Immature natural killer cell (primary cell): Measurements from ENCODE around the gene DHRS7C. TPM values are rescaled to one million over a fixed set of nuclear protein-coding genes. Genes with fewer than 3 reads are reported as not detected.
"Not testable (repeated sequence)": the region's sequence is repeated elsewhere in the genome, so short reads cannot be mapped to it uniquely, and the experiment has no call there.

Experiments
- DNase-seq, 3 donors: peaks; one replicate each; pipeline ENCODE4 v3.0.0; 2022; ENCODE audit warnings: mixed read lengths in 1 of 3
- H3K27ac Mint-ChIP-seq, 6 donors: one replicate each; pipeline ENCODE4 v1.8.0; 2020; ENCODE audit warnings: mixed read lengths in 6 of 6, mild to moderate bottlenecking in 5 of 6, inconsistent platforms in 4 of 6, moderate library complexity in 3 of 6
- H3K27me3 Mint-ChIP-seq, 3 donors: one replicate each; pipeline ENCODE4 v1.8.0; 2020 to 2021; ENCODE audit warnings: low read depth in 3 of 3, mild to moderate bottlenecking in 3 of 3, mixed read lengths in 3 of 3, moderate library complexity in 3 of 3, inconsistent platforms in 1 of 3
- H3K36me3 Mint-ChIP-seq, 3 donors: one replicate each; pipeline ENCODE4 v1.8.0; 2020; ENCODE audit warnings: mixed read lengths in 3 of 3, inconsistent platforms in 2 of 3, mild to moderate bottlenecking in 2 of 3
- H3K4me1 Mint-ChIP-seq, 2 donors: one replicate each; pipeline ENCODE4 v1.8.0; 2020; ENCODE audit warnings: inconsistent platforms in 2 of 2, mild to moderate bottlenecking in 2 of 2, mixed read lengths in 2 of 2, moderate library complexity in 1 of 2
- H3K4me3 Mint-ChIP-seq, 5 donors: one replicate each; pipeline ENCODE4 v1.8.0; 2020; ENCODE audit warnings: mild to moderate bottlenecking in 5 of 5, mixed read lengths in 5 of 5, inconsistent platforms in 3 of 5, moderate library complexity in 3 of 5
- H3K9me3 Mint-ChIP-seq, 6 donors: one replicate each; pipeline ENCODE4 v1.8.0; 2020; ENCODE audit warnings: mild to moderate bottlenecking in 6 of 6, mixed read lengths in 6 of 6, inconsistent platforms in 4 of 6, moderate library complexity in 3 of 6
- polyA plus RNA-seq, 3 donors: library from polyadenylated mRNA; unstranded; fragments of 300-500 nt; fragmentation: Illumina TruSeq; gene quantifications; one replicate each; pipeline ENCODE4 v1.2.3, GENCODE V29; 2021

DHRS7C gene
- polyA plus RNA-seq, 3 donors from 2014 or later = not detected

DNA sequence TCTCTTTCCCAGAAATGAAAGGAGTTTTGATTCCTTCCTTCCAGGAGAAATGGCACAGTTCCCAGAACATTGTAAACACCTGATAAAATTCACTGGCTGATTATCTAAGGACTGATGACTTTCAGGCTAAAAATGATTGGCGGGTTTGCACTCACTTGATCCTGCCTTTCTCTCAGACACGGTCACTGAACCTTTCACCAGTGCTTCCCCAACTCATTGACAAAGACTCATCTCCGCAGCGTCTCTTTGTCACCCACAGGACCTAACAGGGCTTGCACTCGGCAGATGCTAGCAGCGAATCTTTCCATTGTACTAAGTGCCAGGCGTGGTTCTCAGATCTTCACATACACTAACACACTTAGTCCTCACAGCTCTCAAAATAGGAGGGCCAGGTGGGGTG is 7.3 kb upstream of the DHRS7C start:
- Mint-ChIP-seq H3K27ac (no peak overlapping the region), H3K36me3 (no peaks in the 10 kb centered on the region), H3K9me3 (no peaks in the 10 kb centered on the region), H3K27me3 (peaks cover 5 to 10% (median 6%) of the 10 kb centered on the region in 3 donors), H3K4me3 (no peak overlapping the region), H3K4me1 (no peaks in the 10 kb centered on the region)
- DNase-seq = no peak

DNA sequence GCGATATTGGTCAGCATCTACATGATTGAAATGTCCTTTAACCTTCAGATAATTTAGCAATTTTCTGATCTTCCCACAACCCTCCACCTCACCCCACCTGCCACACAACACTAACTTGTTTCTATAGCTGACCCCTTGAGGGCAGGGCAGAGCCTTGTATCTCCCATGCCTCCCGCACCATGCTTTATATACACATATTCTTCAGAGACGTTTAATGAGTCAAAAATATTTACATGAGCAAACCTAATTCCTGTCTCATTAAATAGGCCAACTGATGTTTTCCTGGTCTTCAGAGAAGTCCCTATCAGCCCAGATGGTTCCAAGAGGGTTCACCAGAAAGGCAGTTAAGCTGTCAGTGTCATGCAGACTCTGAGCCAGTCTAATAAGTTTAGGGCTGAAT is 6.6 kb upstream of the DHRS7C start:
- Mint-ChIP-seq H3K27me3 (peaks cover 4 to 10% (median 5%) of the 10 kb centered on the region in 3 donors), H3K4me3 (no peak overlapping the region), H3K27ac (no peak overlapping the region), H3K36me3 (no peaks in the 10 kb centered on the region), H3K4me1 (no peaks in the 10 kb centered on the region), H3K9me3 (no peaks in the 10 kb centered on the region)
- DNase-seq = no peak

DNA sequence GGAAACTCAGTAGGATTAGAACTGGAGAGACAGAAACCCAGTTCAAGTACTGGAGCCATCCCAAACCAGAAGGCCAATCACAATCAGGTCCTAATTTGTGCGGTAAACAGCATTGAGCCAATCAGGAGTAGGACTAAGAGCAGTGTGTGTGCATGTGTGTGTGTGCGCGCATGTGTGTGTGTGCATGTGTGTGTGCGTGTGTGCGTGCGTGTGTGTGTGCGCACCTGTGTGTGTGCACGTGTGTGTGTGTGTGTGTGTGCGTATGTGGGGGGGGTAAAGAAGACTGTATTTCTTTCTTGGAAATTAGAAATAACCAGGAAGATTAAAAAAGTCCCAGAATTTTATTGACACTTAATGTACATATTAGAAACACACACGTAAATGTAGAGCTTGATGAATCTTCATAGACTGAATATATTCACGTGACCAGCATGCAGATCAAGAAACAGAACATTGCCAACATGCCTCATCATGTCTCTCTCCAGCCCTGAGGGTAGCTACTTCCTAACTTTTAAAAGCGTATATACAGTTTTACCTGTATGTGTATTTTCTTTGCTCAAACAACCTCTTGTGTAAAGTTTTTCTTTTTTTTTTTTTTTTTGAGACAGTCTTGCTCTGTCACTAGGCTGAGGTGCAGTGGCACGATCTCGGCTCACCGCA is 919 bp upstream of the DHRS7C start:
- no peak overlapping the region for H3K27ac Mint-ChIP-seq
- peaks cover 2 to 4% (median 2%) of the 10 kb centered on the region in 3 donors for H3K27me3 Mint-ChIP-seq
- no peak for DNase-seq
- H3K9me3 Mint-ChIP-seq = no peaks in the 10 kb centered on the region
- no peak overlapping the region for H3K4me3 Mint-ChIP-seq
- no peaks in the 10 kb centered on the region for H3K4me1 Mint-ChIP-seq
- H3K36me3 Mint-ChIP-seq = no peaks in the 10 kb centered on the region

DNA sequence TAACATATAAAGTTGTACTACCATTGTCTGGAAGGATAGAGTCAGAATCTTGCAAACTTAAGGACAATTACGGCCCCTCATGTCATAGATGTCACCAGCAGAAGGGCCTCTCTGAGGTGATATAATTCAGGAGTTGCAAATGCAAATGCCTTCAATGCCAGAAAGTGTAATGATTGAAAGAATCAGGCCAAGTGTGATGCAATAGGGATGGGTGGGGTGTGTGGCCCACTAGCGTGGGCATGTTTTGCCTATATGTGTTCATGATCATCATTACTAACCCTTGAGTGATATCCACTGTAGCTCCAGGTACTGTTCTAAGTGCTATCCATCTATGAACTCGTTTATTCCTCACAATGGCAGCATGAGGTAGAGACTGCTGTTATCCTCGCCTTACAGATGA is 1.1 kb downstream of the DHRS7C start:
- Mint-ChIP-seq H3K27me3 (peaks cover 4 to 5% (median 5%) of the 10 kb centered on the region in 3 donors), H3K27ac (no peak overlapping the region), H3K36me3 (no peaks in the 10 kb centered on the region), H3K4me3 (no peak overlapping the region), H3K4me1 (no peaks in the 10 kb centered on the region), H3K9me3 (no peaks in the 10 kb centered on the region)
- DNase-seq = no peak

DNA sequence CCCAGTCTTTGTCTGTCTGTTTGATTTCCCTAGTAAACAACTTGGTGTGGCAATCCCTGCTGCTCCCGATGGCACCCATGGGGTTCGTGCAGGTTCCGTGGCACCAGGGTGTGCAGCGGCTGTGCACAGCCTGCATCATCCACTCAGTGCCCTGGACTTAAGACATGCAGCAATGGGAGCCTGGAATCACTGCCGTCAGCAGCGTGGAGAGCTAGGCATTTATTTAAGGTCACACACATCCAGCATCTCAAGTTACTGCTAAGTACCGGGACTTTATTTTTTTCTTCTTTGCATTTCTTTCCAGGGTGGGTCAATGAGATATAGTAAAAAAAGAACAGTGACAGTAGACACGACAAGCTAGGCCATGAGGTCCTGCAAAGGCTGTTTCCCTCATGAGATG is 2.8 kb downstream of the DHRS7C start:
- Mint-ChIP-seq H3K9me3 (no peaks in the 10 kb centered on the region), H3K27me3 (peaks cover 2 to 4% (median 2%) of the 10 kb centered on the region in 3 donors), H3K27ac (no peak overlapping the region), H3K4me3 (no peak overlapping the region), H3K36me3 (no peaks in the 10 kb centered on the region), H3K4me1 (no peaks in the 10 kb centered on the region)
- DNase-seq = no peak

DNA sequence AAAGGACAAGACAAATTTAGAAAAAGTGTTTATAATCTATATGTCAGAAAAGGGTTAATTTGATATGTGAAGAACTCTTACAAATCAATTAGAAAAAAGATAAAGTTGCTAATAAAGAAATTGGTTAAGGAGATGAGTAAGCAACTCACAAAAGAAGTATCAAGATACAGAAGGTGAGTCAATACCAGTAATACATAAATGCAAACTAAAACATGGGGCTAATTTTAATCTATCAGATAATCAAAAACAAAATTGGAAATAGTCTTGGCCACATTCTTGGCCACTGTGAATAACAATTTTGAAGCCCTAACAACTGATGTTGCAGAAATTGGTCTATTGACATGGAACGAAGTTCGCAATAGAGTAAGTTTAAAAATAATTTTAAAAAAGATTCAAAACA is 6.8 kb downstream of the DHRS7C start:
- no peak for DNase-seq
- H3K27ac Mint-ChIP-seq = no peak overlapping the region
- no peaks in the 10 kb centered on the region for H3K9me3 Mint-ChIP-seq
- no peaks in the 10 kb centered on the region for H3K36me3 Mint-ChIP-seq
- no peaks in the 10 kb centered on the region for H3K4me1 Mint-ChIP-seq
- no peak overlapping the region for H3K4me3 Mint-ChIP-seq
- H3K27me3 Mint-ChIP-seq = peaks cover 2 to 6% (median 4%) of the 10 kb centered on the region in 3 donors

DNA sequence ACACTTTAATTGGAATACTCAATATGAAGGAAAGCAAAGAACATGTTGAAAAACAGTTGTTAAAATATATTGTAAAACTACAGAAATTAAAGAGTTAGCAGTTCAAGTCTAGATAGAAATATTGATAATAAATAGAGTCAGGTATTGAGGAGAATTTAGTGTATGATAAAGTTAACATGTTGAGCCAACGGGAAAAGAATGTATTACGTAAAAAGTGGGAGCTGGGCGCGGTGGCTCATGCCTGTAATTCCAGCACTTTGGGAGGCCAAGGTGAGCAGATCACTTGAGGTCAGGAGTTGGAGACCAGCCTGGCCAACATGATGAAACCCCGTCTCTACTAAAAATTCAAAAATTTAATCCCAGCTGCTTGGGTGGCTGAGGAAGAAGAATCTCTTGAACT is 7.9 kb downstream of the DHRS7C start:
- H3K4me3 Mint-ChIP-seq, H3K4me1 Mint-ChIP-seq, H3K36me3 Mint-ChIP-seq, H3K9me3 Mint-ChIP-seq, H3K27me3 Mint-ChIP-seq, H3K27ac Mint-ChIP-seq, DNase-seq: not testable (repeated sequence)

DNA sequence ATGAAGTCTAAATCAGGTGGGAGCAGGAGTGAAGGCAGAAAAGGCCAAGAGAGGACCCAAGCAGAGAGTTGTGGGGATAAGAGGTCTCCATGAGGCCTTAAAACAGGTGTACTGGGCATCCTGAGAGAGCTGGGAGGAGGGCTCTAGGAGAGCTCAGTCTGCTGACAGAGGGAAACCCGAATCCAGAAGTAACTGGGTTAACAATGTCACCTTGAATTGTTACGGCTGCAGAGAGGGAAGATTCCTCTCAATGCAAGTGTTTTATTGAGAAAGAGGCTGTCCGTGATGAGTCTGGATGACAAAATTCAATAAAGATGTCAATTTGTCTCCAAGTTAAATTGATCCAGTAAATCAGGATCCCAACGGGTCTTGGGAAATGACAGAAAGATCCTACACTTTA is 8.3 kb downstream of the DHRS7C start:
- Mint-ChIP-seq H3K36me3 (no peaks in the 10 kb centered on the region), H3K4me1 (no peaks in the 10 kb centered on the region), H3K27ac (no peak overlapping the region), H3K4me3 (no peak overlapping the region), H3K9me3 (no peaks in the 10 kb centered on the region), H3K27me3 (peaks cover 2 to 6% (median 4%) of the 10 kb centered on the region in 3 donors)
- DNase-seq = no peak

DNA sequence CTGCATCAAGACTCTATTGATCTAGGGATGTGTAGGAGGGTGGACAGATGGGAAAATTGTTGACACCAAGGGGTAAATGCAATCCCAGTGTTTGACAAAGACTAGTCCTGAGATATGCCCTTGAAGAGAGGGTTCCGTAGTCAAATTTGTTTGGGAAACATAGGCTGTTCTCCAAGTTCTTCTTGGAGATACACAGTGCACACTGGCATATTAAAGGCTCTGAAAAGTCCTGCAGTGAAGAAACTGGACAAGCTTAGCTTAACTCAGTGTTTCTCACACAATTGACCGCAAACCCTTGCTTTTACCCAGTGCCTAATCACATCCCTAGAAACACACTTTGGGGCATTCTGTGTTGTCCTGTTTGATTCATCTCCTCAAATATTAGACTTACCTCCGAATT is 10.8 kb downstream of the DHRS7C start:
- DNase-seq = no peak
- Mint-ChIP-seq H3K4me3 (no peak overlapping the region), H3K27ac (no peak overlapping the region), H3K4me1 (no peaks in the 10 kb centered on the region), H3K36me3 (no peaks in the 10 kb centered on the region), H3K27me3 (peaks cover 3 to 5% (median 4%) of the 10 kb centered on the region in 3 donors), H3K9me3 (no peaks in the 10 kb centered on the region)

DNA sequence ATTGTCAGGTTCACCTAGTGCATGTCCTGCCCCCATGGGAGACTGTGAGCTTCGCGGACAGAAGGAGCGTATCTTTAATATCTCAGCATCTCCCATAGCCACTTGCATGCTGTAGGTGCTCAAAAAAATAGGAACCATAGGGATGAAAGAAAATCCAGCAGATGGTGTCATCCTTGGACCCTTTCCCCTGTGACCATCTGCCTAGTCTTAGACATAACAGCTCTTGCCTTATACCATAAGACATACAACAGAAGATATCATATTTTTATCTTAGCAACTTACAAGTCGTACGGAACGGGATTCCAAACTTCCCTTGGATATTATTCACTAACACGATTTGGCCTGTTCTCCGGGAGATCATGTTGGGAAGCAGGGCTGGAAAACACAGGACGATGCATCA is 14.5 kb downstream of the DHRS7C start:
- H3K36me3 Mint-ChIP-seq = no peaks in the 10 kb centered on the region
- peaks cover 0 to 7% (median 6%) of the 10 kb centered on the region in 3 donors for H3K27me3 Mint-ChIP-seq
- no peak for DNase-seq
- H3K9me3 Mint-ChIP-seq = no peaks in the 10 kb centered on the region
- no peak overlapping the region for H3K27ac Mint-ChIP-seq
- no peak overlapping the region for H3K4me3 Mint-ChIP-seq
- no peaks in the 10 kb centered on the region for H3K4me1 Mint-ChIP-seq

DNA sequence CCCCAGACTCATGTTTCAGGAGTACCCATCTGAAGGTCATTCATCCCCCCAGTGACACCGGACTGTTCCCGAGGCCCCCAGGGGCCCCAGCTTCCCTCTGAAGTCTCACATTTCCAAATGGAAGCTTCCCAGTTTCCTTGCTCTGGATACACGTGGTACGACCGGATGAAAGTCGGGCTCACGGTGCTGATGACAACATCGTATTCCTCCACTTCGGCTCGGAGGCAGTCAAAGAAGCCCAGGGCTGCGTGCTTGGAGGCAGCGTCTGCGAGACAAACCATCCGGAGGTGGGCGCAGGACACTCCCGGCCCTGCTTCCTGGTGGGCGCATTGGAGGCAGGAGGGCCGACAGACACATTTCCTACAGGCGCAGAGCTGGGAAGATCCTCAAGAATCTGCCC is 18.7 kb downstream of the DHRS7C start:
- no peak for DNase-seq
- Mint-ChIP-seq H3K36me3 (no peaks in the 10 kb centered on the region), H3K4me1 (no peaks in the 10 kb centered on the region), H3K27ac (no peak overlapping the region), H3K9me3 (no peaks in the 10 kb centered on the region), H3K4me3 (no peak overlapping the region), H3K27me3 (peaks cover 0 to 7% (median 5%) of the 10 kb centered on the region in 3 donors)

DNA sequence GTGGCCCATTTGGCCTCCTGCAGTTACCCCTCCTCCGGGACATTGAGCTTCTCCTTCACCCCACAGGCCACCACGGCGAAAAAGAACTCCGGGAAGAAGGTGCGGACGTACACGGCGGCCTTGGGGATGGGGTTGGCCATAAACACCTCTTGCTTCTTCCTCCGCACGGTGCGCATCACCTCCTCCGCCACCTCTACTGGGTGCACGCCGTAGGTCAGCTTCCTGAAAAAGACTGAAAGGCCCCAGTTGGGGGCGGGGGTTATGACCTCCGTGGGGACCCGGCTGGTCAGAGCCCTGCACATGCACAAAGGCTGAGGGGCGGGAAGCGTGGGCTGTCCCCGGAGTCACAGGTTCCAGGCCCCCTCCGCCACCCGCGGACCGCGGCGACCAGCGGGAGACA is 19.9 kb downstream of the DHRS7C start:
- Mint-ChIP-seq H3K4me3 (no peak overlapping the region), H3K27ac (no peak overlapping the region), H3K27me3 (peaks cover 0 to 8% (median 5%) of the 10 kb centered on the region in 3 donors), H3K36me3 (no peaks in the 10 kb centered on the region), H3K9me3 (no peaks in the 10 kb centered on the region), H3K4me1 (no peaks in the 10 kb centered on the region)
- no peak for DNase-seq

DNA sequence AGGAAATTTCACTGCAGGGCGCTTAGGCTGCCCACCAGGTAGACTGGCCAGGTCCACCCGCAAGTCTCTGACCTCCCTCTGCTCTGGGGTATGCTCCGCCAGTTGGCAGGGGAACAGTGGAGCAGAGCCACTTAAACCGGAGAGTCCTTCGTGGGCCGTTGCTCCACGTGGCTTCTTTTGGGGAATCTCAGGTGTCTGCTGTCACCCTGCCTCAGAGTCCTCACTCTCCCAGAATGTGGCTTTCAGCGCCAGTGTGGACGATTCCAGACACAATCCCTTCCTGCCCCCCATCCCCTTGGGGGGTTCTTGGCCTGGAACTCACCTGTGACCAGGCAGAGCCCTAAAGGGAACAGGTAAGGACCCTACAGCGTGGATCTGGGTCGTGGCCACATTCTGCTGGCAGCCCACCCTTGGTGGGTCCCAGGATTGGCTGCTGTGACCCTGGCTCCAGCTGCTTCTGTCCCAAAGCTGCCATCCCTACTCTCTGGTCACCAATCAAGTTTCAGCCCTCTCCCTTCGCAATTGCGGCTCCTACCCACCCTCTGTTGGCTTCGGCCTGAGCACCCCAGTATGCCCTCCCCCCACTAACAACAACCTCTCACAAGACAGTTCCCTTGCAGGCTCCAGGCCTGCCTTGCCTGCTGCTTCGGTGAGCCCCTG is 22.2 kb downstream of the DHRS7C start:
- no peaks in the 10 kb centered on the region for H3K36me3 Mint-ChIP-seq
- no peak for DNase-seq
- H3K9me3 Mint-ChIP-seq = no peaks in the 10 kb centered on the region
- peaks cover 2 to 5% (median 4%) of the 10 kb centered on the region in 3 donors for H3K27me3 Mint-ChIP-seq
- H3K4me1 Mint-ChIP-seq = no peaks in the 10 kb centered on the region
- no peak overlapping the region for H3K4me3 Mint-ChIP-seq
- no peak overlapping the region for H3K27ac Mint-ChIP-seq

DNA sequence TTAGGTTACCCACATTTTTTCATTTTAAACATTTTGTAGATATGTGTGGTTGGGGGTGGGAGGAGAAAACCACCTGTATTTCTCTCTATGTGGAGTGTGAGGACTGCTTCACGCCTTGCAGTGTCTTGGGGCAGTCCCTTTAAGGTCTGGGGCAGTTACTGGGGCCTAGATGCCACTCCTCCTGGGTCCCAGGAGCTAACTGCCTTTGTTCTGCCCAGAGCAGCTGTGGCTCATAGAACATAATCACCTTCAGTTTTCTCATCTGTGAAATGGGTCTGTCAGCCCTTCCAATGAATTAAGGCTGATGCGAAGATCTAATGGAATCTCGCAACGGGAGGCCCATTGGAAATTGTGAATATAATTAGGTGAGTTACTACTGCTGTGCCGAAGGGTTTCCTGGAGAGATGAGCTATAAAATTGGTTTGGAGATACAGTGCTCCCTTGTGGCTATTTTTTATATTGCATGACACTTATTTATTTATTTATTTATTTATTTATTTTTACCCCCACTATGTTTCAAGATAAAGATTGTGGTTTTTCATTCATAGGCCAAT is 22.9 kb downstream of the DHRS7C start:
- DNase-seq = peak in 2 of 3 donors; percentile 16 to 20
- Mint-ChIP-seq H3K27ac (no peak overlapping the region), H3K36me3 (no peaks in the 10 kb centered on the region)

More for the DNA sequence above, 22.9 kb downstream of the DHRS7C start:
- no peaks in the 10 kb centered on the region for H3K4me1 Mint-ChIP-seq
- H3K4me3 Mint-ChIP-seq = no peak overlapping the region
- H3K27me3 Mint-ChIP-seq = peaks cover 4 to 5% (median 5%) of the 10 kb centered on the region in 3 donors
- H3K9me3 Mint-ChIP-seq = no peaks in the 10 kb centered on the region
